D341Med (cell line): Measurements from ENCODE around the gene DNHD1.

ENCODE experiments used
- DNase-seq: peaks from one replicate; pipeline ENCODE4 v3.0.0; 2012; ENCODE audit warnings: low spot score

Gene DNHD1, protein sequence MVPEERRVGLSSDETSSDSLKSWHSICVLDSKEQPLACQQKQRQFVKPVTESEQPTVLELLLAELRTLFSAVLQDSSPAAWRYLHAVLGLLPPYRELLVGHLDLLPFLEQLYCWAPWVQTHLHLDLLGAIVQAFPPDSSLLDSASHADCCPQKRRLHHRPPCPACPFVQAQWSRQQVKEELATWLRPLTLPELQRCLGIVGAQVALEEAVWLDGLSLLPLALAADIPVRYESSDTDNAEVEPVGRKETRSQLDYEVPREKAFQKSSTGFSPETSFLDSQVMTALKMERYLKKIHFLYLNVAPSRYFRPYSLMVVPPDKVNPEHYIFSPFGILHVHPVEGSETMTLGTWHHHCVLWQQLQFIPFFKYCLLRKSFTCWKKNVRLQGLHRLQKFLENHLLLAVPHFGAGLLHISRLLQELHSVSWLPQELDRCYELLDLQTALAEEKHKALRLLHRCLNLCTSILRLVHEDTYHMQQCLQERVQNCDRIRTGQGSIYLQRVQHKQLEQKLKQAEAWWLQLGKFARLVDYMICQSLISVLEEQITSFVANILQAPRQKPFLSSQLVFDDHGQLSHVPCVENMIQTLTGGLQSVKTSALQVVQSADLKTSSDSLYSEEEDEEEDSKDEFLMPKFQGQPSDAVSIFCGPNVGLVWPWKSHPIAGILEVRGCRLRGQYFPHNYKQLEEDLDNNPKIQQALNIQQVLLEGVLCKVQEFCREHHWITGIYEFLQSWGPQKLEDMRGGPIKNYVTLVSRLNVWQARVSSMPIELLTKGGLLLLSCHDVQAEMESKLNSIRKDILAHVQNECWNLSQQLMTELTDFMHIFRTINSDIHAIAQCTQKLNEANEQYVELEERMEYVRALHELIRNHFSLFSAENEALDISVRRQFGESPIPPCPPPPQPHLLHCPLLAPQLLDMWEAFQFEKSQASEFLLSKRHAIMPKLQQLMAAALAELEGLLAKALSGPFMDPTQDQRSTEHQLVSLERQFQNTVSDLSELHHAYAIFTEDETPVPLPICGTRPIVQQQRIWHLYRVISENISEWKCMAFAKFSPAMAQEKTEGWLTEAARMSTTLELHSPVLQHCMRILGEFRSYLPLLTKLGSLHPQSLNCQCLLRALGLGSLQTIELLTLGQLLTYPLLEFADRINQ (N-terminal part only)

DNA sequence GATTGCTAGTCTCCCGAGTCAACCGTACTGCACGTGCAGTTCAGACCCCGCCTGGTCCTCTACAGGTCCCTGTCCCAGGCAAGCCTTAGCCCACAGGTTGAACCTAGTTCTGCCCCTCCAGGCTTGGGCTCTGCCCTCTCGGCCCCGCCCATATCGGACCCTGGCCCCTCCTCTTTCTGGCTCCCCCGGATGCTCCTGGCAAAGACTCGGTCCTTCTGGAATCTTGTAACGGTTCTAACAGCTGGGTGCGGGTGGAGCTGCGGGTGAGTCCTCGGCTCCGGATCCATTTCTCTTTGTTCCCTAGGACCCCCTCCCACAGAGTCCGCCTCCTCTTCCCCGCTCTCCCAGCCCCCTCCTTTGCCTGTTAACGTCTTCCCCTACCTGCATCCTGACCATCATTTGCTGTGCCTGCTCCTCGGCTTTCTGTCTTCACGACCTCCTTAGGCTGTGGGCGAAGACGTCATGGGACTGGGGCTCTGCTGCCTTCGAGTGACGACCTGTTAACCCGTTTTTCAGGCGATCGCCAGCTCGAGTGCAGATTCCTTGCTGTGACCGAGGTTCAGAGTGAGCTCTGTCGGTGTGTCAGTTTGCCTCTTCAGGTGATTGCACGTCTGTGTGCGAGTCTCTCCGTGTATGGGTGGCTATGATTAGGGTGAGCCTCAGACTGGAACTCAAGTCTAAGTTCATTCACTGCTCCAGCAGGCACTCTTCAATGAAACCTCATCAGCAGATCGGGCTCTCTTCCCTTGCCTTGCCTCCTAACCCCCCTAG lies at the start of gene DNHD1:
Gene DNHD1 (plus strand): TSS at position 212 of the 771 bp plus-strand sequence. CDS start 936 bp downstream, outside the sequence.
- no peak for DNase-seq

DNA sequence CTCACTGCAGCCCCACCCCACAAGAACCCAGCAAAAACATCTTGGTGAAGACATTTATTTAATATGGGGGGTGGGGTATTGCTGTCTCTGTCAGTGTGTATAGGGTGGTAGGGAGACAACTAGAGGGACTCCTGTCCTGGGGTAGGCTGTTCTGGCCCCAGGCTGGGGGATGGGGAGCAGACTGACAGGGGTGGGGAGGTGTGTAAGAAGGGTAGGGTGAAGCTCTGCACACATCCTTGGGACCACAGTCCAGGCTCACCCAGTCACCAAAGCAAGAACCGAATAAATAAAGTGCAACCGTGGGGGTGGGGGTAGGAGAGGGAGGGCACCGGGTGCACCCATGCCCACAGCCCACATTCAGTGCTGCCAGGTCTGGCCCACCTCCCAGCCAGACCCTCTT lies 48.5 kb upstream of the DNHD1 start:
- no peak for DNase-seq

DNA sequence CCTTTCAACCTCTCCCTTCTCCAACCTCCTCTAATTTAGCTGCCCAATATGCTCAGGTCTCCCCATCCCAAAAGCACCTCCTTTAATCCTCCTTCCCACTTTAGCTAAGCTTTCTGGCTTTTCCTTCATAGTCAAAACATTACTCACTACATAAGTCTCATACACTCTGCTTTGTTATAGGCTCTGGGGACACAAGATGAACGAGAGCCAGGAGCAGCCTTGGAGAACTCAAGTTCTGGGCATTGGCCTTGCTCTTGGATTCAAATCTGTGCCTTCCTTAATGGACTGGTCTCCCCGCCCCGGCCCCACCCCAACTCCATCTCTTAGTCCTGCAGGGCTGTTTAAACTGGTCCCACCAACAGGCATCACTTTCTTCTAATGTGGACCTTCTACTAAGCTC lies 44.9 kb upstream of the DNHD1 start:
- no peak for DNase-seq

DNA sequence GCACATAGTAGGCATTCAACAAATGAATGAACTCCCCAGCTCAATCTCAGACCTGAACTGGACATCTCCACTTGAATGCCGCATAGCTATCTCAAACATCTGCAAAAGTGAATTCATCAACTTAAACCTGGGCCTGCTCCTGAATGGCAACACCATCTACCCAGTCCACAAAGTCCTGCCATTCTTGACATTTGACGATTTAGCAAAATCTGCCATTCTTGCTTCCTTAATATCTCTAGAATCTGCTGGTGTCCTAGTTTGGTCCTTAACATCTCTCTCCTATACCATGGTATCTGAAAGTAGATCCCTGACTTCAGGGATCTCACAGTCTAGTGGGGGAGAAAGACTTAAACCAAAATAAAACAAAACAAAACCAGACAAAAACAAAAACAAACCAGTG lies 43.9 kb upstream of the DNHD1 start:
- DNase-seq = no peak

DNA sequence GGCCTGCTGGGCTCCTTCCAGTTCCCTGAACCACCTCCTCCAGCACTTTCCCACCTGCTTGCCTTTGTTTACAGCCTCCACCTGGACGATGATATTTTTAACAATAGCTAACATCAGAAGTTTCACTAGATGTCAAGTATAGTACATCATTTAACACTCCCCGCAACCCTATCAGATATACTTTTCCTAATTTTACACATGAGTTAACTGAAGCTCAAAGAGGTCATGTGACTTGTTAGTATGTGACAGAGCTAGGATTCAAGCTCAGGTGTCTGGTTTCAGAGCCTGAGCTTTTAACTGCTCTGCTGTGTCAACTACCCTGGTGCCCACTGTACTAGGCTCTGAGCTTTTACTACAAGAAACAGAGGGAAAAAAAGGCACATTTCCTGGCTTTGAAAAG lies 42.0 kb upstream of the DNHD1 start:
- no peak for DNase-seq

DNA sequence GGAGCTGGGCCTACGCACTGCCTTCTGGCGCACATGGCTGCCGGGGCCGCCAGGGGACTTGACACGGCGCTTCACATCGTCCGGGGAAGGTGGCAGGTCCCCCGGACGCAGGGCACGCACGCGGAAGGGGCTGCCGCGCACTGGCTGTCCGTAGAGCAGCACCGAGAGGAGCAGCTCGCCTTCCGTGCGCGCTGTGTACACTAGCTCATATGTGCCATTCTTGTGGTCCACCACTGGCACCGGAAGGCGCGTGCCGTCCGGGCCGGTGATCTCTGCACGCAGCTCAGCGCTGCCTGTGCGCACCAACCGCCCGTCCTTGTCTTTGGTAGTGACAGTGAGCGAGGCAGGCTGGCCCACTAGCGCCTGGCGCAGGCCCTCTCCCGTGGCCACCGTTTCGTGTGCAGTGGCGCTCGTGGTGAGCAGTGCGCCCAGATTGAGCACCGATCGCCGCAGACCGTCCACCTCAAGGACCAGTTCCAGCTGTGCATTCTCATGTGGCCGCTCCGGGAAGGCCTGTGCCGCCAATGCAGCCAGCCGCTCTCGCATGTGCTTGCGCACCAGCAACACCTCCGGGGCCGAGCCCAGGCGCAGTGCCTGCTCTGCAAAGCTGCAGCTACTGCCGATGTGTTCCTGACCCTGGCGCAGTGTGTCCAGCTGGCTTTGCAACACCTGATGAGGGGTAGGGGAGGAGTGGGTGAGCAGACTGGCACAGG lies 40.6 kb upstream of the DNHD1 start:
- no peak for DNase-seq

DNA sequence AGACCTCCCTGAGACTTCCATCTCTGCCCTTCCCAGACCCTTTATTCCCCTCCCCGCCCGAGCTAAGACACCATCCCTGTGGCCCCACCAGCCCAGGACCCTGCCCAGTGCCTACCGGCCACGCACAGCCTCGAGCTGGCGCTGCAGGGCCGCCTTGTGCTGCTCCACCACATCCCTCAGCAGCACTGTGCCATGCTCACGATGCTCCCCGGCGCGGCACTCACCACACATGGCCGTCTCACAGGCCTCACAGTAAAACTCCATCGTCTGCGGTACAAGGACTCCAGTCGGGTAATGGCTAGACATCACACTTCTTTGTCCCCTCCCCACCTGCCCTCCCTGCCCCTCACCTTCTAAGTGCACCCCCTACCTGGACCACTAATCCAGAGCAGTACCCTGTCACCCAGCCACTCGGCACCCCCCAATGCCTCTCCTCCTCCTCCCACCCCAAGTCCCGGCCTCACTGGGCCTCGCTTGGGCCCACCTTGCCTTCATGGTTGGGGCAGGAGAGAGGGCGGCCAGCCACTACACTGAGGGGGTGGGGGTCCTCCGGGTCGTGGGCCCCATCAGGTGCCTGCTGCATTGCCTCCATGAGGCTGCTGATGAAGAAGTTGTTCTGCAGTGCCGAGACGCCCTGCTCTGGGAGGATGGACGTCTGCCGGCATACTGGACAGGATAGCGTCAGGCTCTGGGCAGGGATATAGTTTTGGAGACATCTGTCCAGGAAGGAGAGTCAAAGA lies 39.3 kb upstream of the DNHD1 start:
- DNase-seq = no peak

DNA sequence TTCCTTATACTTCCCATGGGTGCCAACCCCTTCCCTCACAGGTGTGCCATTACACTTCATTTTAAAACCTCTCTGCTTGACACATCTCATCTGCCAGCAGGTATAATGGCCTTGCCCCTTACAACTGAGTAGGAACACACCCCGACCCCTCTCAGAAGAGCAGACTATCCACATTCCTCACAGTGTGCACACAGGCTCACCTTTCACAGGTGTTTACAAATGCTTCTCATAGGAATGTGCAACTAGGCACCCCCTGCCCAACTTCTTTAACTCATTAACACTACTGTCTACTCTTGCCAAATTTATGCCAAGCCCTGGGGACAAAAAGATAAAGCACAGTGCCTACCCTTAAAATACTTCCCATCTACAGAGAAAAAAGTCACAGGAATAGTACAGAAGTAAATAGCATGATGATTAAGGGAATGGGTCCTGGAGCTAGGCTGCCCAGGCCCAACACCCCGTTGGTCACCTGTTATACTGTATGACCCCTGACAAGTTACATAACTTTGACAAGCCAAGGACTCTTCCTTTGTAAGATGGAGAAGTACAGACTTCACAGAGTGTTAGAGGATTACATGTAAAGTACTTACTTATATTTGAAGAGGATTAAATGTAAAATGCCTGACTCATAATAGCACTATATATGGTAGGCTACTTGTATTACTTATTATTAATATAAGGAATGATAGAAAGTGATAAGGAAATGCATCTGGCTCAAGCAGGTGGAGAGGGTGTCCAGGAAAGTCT lies 38.6 kb upstream of the DNHD1 start:
- DNase-seq = no peak

DNA sequence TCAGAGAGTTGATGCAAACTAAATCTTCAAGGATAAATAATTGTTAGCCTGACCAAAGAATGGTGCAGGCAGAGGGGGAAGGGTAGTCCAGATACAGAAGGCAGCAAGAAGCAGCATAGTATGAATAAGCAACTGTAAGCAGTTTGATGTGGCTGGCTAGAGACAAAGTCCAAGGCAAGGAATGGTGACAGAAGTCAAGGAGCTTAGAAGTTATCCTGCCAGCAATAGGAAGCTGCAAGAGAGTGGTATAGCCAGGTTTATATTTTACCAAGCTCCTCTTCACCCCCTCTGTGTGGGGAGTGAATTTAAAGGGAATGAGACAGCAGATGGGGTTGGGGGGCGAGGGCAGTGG lies 38.0 kb upstream of the DNHD1 start:
- DNase-seq = no peak

DNA sequence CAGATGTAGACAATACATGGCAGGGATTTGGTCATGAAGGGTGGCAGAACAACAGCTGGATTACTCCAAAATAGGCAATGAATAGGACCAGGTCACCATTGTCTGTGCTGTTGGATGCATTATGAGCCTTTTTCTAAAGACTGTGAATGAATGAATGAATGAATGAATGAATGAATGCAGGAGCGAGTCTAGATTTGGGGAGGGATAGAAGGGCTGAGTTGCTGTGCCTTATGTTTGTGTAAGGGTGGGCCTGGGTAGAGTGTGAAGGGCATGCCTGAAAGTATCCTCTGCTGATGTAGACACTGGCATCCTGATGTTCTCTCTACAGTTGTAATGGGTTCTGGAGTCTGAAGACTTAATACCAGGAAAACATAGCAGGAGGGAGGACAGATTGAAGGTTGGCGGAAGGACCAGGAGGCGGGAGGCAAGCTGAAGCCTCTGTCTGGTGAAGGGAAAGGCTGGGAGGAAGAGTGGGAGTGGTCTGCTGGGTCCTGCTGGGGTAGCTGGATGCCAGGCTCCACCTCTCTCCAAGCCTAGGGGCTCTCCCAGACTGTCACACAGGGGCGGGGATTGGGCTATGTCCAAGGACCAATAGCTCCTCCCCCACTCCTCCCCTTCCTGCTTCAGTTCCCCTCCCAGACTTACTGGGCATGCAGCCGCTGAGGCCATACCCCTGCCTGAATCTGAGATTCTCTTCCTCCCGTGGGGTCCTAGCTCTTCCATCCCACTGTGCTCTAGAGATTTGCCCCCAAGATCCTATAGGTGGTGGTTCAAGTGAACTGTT lies 28.2 kb upstream of the DNHD1 start:
- peak; percentile 81 for DNase-seq

DNA sequence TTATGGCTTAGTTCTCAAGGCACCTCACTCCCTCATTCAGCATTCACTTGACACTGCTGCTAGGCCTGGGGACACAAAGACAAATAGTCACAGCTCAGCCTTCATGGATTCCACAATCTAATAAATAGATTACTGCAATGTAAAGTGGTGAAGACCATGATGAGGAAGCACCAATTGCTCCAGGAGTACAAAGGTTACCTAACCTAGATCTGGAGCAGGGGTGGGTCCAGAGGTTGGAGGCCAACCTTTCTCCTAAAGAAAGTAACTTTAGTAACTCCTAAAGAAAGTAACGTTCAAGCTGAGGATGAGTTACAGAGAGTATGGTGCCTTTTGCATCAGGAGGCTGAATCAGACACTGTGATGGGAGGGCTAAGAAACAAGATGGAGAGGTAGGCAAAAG lies 27.5 kb upstream of the DNHD1 start:
- no peak for DNase-seq

DNA sequence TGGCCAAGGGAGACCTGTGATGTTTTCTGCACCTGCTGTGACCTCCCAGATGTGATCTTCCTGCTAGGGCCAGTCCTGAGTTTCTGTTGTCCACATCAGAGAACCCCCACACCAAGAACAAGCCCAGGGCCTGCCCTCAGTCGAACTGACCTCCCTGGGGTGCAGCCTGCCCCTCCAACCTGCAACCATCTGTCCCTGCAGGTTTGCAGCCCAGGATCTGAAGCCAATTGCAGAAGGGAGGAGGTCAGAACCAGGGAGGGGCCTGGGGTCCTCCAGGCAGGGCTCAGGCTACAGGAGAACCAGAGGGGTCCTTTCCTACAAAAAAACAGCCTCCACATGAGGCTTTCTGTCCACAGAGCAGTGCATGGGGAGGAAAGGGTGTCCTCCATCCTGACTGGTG lies 24.1 kb upstream of the DNHD1 start:
- DNase-seq = no peak

DNA sequence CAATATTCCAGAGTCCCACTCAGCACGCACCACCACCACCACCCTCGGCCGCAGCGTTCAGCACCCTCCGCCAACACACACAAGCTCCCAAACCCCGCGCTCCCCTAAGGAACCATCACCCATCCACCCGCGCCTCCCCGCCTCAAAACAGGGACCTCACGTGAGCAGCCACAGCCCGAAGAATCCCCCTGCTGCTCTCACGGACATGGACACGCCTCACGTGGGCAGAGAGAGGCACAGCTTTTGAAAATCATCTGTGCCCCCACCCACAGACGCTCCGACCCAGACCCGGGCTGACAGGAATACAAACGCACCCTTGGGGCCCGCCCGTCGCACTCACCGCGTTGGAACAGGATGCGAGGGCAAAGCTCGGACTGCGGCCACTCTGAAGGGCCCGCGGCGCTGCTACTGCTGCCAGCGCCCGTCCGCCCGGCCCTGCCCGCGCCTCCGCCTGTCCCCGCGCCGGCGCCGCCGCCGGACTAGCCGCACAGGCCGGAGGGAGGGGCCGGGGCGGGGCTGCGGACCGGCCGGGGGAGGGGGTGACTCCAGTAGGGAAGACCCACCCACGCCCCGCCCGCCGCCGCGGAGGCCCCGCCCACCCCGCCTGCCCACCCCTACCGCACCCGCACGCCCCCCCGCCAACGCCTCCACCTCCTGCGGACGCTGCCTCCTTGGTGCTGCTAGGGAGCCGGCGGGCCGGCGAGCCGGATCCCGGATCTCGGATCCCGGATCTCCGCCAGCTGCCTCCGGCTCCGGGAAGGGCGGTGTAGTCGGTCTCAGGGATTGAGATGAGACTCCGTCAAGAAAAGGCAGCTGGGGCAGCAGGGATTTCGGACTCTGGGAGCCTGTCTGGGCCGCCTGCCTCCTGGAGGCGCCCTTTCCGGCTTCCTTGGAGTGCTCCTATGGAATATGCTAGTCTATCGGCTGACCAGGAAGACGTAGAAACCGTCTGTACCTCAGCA lies 23.3 kb upstream of the DNHD1 start, which contains the start of gene TRIM3:
Gene TRIM3 (minus strand): TSS at position 491 of the 962 bp plus-strand sequence. CDS start 8,246 bp downstream, outside the sequence.
- peak; percentile 98 for DNase-seq

DNA sequence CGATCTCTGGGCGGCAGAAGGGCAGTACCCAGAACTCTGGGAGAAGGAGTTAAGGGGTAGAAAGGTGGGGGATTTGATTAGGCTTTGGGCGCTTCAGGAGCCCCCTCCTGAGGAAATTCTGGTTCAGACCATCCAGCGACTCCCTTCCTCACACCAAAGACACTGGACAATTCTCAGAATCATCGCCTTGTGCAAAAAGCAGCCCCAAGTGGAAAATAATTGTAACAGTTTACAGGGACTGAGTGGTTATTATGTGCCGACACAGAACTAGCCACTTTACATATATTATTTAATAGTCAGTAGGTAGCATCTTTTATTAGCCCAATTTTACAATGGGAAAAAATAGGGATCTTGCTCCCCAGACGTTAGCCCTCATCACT lies 22.7 kb upstream of the DNHD1 start:
- DNase-seq = no peak

DNA sequence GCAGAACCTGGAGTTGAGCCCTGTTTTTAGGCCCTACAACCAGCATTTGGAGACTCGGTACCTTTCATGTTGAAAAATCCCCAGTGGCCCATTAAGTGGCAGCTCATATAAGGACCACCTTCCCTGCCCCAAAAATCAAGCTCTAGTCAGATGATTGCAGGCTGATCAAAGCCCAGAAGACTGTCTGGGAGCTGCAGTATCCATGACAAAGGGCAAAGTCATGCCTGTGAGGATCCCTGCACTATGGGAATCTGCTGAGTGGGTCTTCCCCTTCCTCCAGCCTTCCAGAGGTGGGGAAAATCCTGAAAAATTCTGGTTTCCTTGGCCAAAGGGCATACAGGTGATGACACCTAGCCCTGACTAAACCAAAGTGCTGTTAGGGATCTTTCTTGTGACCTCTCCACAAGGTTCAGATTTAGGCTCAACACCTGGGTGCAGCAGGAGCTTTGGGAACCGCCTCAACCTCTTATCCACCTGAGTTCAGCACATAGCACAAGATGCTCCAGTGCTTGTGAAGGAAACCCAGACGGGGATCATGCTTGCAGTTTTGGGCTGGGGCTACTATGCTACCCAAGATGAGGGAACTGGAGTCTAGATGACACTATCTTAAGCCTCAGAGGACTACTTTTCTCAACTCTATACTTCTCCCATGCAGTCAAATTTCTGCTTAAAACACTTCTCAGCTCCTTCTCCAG lies 22.1 kb upstream of the DNHD1 start:
- no peak for DNase-seq

DNA sequence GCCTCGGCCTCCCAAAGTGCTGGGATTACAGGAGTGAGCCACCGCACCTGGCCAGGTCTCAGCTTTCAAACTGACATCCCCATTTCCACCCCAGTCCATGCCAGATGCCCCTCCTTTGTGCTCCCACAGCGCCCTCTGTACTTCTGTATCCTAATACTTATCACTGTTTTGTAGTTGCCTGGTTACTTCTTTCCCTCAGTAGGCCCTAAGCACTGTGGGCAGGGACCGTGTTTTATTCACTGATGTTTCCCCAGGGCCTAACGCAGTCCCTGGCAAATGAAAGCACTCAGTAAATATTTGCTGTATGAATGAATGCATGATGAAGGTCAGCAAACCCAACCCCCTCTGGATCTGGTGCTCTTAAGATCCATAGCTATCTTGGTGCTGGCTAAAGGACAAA lies 21.1 kb upstream of the DNHD1 start:
- DNase-seq = no peak

DNA sequence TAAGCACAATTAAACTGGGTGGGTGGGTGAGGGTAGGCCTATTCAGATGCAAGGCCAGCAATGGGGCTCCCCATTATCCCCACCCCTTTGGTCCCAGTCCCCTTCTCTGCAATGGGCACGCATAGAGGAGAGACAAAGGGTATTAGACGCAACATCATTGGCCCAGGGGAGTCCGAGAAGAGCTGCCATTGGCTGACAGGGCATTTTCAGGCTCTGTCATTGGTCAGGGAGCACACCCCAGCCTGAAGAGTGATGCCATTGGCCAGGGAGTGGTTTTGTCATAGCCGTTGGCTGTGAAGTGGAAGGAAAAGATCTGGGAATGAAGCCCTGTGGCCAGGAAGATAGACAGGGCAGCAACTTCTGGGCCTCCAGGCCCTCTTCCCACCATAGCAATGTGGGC lies 20.5 kb upstream of the DNHD1 start:
- no peak for DNase-seq
